Stimulated activated CD8-positive, alpha-beta memory T cell treated with anti-CD3 and anti-CD28 coated beads, Interleukin-12 subunit alpha, Interleukin-12 subunit beta, amount 100 ng/mL, for 1 hour (primary cell): Measurements from ENCODE around the gene TPRKB.
"Not testable (repeated sequence)": the region's sequence is repeated elsewhere in the genome, so short reads cannot be mapped to it uniquely, and the experiment has no call there.

ENCODE experiments used
- DNase-seq: peaks from one replicate; pipeline ENCODE4 v3.0.0-alpha.2; 2020; ENCODE audit warnings: low read depth

TPRKB gene

GRCh38 chr2:73739101-73739500 is 2.0 kb upstream of the TPRKB start:
- no peak for DNase-seq

- no peak for DNase-seq
Observed at GRCh38 chr2:73736378-73736777, 767 bp downstream of the TPRKB start.

GRCh38 chr2:73730810-73731209 is 6.3 kb downstream of the TPRKB start:
- no peak for DNase-seq

DNA sequence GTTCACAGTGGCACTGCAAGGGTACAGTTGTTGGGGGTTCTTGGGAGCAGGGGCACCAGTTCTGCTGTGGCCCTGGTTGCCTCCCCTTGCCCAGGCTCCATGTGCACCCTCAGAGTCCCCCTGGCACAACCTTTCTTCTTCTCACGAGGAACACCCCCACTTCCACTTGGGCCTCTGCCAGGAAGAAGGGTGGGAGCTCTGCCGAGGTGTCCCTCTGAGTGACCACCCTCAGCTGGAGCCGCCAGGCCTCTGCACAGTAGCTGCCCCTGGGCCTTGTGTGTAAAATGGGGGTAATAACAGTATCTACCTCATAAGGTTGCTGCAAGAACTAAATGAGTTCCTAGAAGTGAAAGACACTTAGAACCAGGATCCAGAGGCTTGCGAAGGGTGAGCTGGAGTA is 8.4 kb downstream of the TPRKB start:
- no peak for DNase-seq

DNA sequence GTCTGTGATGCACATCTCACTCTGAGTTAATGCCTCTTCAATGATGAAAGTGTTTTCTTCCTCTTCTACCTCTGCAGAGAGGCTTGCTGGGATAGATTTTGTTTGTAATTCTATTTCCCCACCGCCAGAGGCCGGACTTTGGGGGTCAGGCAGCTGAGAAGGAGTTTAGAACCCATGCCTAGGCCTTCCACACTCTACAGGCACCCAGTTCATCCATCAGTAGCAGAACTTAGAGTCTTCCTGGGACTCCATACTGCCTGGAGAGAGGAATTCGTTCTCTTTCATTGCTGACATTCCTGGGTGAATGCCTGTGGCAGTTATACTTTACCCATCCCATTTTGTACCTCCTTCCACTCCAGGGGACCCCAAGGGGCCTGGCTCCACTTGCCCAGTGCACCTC is 9.1 kb downstream of the TPRKB start:
- DNase-seq: no peak

GRCh38 chr2:73726657-73727056 is 10.5 kb downstream of the TPRKB start:
- not testable (repeated sequence) for DNase-seq

DNA sequence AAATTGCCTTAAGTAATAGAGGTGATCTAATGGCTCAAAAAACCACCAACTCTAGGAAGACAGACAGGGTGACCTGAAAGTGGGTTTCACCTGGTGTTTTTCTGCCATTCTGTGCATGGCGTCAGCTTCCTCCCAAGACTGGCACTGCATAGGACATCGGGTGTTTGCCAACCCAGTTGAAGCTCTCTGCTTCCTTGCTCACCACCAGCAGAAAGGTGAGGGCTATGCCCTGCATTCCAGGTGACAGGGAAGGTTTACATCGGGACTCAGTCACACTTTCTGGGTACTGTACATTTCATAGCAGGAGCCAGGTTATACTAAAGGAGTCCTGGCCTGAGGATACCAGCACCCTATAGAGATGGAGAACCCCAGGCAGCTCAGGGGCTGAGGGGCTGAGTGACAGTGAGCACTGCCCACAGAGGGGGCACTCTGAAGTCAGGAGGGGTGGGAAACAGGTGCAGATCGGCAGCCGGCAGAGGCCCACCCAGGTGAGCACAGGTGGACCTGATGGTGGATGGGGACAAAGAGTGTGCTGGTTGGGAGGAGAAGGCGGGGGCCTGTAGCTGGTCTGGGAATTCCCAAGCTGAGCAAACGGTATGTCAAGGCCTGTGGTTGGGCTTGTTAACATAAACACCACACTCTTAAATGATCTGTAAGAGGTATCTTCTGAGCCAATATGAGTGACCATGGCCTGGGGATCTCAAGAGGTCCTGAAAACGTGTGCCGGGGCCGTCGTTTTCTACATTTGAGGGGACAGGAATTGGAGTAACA is 18.1 kb downstream of the TPRKB start:
- DNase-seq: no peak

- DNase-seq: no peak
Observed at GRCh38 chr2:73718421-73718820, 18.7 kb downstream of the TPRKB start.

DNA sequence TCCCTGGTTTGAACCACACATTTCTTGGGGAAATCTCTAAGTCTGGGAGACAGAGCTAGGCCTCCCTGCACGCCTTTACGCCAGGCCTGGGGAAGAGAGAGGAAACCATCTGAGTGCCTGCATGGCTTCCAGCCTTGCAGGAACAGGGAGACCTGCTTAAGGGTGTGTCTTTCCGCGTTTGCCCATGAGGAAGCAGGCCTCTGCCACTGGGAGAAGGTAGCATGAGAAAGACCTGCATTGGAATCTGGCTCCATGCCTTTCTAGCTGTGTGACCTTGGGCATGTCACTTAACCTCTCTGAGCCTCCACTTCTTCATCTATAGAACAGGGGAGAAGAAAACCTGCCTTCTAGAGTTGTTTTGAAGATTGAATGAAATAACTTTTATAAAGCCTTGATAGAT is 19.4 kb downstream of the TPRKB start:
- not testable (repeated sequence) for DNase-seq

- no peak for DNase-seq
Observed at GRCh38 chr2:73717251-73717606, 19.9 kb downstream of the TPRKB start.

DNA sequence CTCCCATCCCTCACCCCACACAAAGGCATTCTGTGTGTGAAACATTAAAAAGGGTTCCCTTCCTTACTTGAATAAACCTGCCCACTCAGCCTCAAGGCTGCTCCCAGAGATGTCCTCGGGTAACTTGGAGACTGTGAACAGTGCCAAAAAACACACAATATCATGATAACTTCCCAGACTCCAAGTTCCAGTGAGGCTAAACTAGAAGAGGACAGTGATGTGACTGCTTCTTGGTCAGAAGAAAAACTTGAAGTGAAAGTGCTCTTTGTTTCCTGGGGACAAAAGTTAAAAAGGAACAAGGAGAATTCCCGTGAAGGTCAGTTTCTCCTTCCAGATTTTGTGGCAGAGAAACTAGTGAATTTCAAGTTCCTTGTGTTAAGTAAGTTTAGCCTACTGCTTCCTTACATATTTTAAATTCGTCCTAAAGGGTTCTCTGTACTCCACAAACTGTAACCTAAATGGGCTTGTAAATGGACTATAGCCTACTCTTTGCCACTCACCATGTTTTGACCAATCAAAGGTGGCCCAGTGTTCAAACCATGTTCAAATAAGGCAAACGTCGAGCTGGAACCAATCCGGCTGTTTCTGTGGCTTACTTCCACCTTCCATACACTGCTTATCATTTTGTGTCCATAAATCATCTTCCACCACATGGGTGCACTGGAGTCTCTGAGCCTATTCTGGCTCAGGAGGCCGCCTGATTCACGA is 20.4 kb downstream of the TPRKB start:
- DNase-seq: no peak

- no peak for DNase-seq
Observed at GRCh38 chr2:73714091-73714490, 23.1 kb downstream of the TPRKB start.

DNA sequence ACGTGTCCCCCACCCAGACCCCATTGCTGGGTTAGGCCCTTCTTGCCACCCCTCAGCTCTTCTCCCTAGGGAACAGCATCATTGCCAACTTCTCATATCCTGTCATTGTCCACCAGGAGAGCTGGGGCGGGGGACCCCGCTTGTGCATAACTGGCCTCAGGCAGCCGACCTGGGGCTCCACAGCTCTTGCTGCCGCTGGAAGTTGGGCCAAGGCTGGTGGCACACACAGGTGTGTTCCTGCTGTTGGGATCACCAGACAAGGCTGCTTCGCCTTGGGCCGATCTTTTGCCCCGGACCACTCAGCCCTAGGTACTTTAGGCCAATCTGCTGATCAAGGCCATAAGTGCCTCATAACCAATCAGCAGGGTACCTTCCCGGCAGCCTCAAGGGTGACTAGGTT is 28.6 kb downstream of the TPRKB start:
- no peak for DNase-seq

DNA sequence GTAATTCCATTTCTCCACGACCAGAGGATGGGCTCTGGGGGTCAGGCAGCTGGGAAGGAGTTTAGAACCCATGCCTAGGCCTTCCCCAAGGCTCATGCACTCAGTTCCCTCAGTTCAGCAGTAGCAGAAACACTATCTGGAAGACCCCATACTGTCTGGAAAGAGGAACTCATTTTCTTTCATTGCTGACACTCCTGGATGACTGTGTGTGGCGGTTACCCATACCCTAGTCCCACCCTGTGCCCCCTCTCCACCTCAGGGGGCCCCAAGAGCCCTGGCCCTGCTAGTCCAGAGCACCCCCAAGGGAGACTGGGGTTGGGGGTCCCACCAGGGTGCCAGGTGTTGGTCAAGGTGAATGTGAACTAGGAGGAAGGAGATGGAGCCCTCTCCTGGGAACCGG is 29.5 kb downstream of the TPRKB start:
- no peak for DNase-seq

DNA sequence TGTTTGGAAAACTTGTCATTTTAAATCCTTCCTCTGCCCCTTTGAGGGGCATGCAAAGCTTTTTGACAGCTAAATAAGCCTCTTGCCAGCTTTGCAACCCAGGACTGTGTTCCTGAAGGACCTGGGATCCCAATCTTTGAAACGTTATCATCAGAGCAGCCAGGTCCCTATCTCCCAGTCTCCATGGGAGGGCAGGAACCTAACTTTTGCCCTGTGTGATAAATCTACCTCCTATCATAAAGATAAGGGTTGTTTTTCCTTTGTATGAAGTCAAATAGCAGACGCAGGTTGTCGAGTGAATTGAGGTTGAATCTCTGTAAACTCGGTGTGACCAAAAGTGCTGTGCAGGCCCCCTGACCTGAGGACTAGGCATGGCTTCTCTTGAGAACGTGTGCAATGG is 30.1 kb downstream of the TPRKB start:
- no peak for DNase-seq

DNA sequence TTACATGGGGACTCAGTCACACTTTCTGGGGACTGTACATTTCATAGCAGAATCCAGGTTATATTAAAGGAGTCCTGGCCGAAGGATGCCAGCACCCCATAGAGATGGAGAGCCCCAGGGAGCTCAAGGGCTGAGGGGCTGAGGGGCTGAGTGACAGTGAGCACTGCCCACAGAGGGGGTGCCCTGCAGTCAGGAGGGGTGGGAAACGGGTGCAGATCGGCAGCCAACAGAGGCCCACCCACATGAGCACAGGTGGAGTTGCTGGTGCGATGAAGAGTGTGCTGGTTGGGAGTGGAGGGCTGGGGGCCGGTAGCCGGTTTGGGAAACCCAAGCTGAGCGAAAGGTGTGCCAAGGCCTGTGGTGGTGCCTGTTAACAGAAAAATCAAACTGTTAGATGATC is 32.1 kb downstream of the TPRKB start:
- DNase-seq: no peak

DNA sequence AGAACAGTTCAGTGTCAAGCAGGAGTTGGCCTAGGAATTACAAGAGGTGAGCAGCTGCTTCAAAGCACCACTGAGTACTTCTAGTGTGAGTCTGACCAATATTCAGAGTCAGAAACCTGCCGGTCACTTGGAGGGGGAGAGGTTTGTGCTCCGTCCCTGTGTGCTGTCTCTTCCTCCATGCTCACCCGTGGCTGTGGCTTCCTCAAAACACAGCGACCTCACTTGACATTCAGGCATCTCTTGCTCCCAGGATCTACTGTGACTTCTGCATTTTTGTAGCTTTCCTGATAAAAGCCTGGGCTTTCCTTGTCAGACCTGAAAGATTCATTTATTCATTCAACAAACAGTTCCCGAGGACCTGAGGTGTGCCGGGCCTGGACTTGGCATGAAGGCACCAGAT is 32.9 kb downstream of the TPRKB start:
- DNase-seq: no peak

- DNase-seq: no peak
Observed at GRCh38 chr2:73703675-73704074, 33.5 kb downstream of the TPRKB start.

- DNase-seq: not testable (repeated sequence)
Observed at GRCh38 chr2:73702852-73703493, 34.2 kb downstream of the TPRKB start.

- DNase-seq: no peak
Observed at GRCh38 chr2:73701968-73702665, 35.0 kb downstream of the TPRKB start.

- DNase-seq: not testable (repeated sequence)
Observed at GRCh38 chr2:73701448-73701765, 35.7 kb downstream of the TPRKB start.

GRCh38 chr2:73700661-73701447 is 36.3 kb downstream of the TPRKB start:
- DNase-seq: no peak
